GM13977 (cell line): ENCODE data around the gene STRN3.

Source experiments
- DNase-seq: peaks from one replicate; pipeline ENCODE4 v3.0.0; 2012; ENCODE audit warnings: low spot score
- CTCF ChIP-seq: IDR thresholded peaks from 2 replicates; pipeline ENCODE4 v1.5.1; 2012; ENCODE audit warnings: mild to moderate bottlenecking, control low read depth; ENCODE audit not compliant: insufficient read depth; ENCODE audit errors: extremely low read depth, missing control alignments
- in situ Hi-C: fragments of 300-500 bp; cut with MboI; formaldehyde crosslinking; loops from one replicate; pipeline ENCODE4 v1.12.0; 2022; ENCODE audit warnings: low sequenced_read_pairs, low pct_unique_long_range_greater_than_20kb, mixed read lengths, inconsistent platforms; ENCODE audit not compliant: unreplicated experiment

Gene STRN3

DNA sequence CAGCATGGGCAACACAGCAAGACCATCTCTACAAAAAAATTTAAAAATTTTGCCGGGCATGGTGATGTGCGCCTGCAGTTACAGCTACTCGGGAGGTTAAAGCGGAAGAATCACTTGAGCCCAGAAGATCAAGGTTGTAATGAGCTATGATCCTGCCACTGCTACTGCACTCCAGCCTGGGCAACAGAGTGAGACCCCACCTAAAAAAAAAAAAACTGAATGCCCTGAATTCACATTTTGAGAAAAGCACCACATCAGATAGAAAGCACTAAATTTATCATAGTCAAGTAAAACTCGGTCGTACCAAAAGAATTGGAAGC, 24.9 kb downstream of the STRN3 start:
- no peak for TF ChIP-seq CTCF
- in situ Hi-C loops, result no loop called here
- no peak for DNase-seq

DNA sequence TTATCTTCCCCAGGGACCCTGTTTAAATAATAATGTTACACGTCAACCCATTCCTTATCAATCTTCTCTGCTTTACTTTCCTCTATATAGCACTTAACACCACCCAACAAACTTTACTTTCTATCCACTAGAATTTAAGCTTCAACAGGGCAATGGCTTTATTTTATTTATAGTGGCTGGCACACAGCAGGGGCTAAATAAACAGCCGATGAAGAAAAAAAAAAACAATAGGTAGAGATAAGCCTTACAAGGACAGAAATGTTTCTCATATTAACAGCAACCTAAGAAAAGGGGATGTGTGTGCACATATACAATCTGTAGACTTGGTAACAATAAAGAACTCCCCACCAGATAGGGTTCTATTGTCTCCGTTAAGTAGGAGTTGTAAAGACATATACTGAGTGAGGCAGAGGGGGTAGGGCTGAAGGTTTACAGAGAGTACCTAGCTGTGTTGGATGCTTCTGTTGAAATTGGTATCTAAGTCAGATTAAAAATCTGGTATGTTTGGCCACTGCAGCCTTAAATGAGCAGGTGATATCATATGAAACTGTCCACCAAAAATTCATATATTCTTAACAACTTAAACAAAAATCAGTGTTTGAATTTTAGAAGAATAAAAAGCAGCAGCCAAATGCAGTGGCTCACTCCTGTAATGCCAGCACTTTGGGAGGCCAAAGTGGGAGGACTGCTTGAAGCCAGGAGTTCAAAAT, 25.4 kb downstream of the STRN3 start:
- no peak for DNase-seq
- in situ Hi-C loops, result no loop called here
- TF ChIP-seq CTCF, result no peak

- no peak for DNase-seq
- TF ChIP-seq CTCF, result no peak
- in situ Hi-C loops, result no loop called here
These were observed 27.0 kb downstream of the STRN3 start for GRCh38 chr14:30999038-30999773.

DNA sequence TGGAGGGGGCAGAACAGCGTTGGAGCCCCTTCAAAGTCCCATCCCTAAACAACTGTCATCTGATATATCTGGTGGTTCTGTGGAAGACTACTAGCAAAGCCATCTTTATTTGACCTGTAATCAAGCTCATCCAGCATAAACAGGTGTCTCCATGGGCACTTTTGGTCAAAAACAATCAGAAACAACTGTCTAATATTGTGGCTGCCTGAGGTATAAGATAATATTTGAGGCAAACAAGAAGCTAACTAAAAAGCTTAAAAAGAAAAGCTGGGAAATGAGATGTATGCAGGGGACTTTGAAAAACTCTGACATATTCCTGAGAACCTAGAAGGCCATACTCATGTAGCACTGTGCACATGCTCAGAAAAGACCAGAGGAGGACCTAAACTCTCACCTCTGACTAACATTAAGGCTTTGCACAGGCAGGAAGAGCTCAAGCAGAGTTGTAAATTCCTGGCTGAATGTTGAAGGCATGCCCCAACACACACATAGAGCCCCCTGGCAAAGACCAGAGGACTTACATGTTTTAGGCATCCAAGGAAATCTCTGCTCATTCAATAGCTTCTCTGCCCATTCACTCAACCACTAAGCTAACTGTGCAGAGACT, 28.0 kb downstream of the STRN3 start:
- no peak for DNase-seq
- no peak for TF ChIP-seq CTCF
- in situ Hi-C loops, result no loop called here

DNA sequence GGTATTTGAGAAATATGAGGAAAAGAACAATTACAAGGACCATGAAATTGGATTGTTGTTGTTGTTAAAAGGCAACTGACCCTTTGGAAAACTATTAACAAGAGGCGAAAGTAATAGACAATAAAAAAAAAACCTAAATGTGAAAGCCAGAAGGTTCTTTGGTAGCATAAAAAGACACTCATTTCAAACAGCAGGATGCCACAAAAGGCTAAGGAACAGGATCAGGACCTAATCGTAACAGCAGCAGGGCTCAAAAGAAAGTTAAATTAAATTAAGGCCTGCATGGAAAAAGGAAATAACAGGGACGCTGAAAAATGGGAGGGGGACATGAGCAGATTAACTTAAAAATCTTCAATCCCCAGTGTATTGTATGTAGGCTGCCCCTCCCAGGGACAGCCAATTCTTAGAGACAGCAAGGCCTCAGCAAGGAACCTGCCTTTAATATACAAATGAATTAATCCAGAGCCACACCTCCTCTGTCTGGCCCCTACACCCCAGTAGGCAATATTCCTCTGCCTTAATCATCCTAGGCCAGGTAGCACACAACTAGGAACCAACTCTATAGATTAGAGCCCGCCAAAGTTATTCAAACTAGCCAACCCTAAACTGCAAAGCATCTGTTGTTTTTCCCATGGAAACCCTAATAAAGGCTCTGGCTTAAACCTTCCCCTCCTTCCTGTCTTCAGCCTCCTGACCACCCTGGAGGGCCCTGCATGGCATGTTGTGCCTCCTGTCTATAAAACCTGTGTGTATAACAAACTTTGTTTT, 29.1 kb downstream of the STRN3 start:
- no peak for DNase-seq
- in situ Hi-C loops, result no loop called here
- no peak for TF ChIP-seq CTCF

GRCh38 chr14:30995689-30996088, 30.5 kb downstream of the STRN3 start:
- no peak for TF ChIP-seq CTCF
- in situ Hi-C loops, result no loop called here
- no peak for DNase-seq
